ENCODE data around the gene TSPAN33.

The TSPAN33 gene

DNA sequence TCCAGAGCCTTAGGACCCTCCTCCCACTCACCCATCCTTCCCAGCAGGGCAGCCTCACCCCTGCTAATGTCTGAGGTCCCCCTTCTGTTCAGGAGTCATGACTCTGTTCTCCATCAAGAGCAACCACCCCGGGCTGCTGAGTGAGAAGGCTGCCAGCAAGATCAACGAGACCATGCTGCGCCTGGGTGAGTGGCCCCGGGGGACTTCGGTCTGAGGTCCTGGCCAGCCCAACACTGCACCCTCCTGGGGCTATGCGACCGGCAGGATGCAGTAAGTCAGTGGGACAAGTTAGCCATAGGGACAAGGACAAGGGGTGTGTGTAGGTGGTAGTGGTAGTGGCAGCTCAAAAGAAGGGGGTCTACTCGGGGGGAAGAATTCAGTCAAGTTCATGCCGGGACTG, 64.2 kb downstream of the TSPAN33 start:
- H3K27ac ChIP-seq = no peak overlapping the region
- TF ChIP-seq, protein P1, sequence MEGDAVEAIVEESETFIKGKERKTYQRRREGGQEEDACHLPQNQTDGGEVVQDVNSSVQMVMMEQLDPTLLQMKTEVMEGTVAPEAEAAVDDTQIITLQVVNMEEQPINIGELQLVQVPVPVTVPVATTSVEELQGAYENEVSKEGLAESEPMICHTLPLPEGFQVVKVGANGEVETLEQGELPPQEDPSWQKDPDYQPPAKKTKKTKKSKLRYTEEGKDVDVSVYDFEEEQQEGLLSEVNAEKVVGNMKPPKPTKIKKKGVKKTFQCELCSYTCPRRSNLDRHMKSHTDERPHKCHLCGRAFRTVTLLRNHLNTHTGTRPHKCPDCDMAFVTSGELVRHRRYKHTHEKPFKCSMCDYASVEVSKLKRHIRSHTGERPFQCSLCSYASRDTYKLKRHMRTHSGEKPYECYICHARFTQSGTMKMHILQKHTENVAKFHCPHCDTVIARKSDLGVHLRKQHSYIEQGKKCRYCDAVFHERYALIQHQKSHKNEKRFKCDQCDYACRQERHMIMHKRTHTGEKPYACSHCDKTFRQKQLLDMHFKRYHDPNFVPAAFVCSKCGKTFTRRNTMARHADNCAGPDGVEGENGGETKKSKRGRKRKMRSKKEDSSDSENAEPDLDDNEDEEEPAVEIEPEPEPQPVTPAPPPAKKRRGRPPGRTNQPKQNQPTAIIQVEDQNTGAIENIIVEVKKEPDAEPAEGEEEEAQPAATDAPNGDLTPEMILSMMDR (conservative IDR thresholded peaks at IDR 0.05; ENCODE audit: low read depth) = no peak
- DNase-seq (ENCODE audit: low spot score) = no peak
- ChIA-PET CTCF (interaction anchor here (1.4 kb wide), 1 partner anchor 45 kb away, joined by 9 read pairs; no protein-coding TSS in a partner anchor), POLR2A (ENCODE audit: low non-redundant PET) (no interaction called here)

DNA sequence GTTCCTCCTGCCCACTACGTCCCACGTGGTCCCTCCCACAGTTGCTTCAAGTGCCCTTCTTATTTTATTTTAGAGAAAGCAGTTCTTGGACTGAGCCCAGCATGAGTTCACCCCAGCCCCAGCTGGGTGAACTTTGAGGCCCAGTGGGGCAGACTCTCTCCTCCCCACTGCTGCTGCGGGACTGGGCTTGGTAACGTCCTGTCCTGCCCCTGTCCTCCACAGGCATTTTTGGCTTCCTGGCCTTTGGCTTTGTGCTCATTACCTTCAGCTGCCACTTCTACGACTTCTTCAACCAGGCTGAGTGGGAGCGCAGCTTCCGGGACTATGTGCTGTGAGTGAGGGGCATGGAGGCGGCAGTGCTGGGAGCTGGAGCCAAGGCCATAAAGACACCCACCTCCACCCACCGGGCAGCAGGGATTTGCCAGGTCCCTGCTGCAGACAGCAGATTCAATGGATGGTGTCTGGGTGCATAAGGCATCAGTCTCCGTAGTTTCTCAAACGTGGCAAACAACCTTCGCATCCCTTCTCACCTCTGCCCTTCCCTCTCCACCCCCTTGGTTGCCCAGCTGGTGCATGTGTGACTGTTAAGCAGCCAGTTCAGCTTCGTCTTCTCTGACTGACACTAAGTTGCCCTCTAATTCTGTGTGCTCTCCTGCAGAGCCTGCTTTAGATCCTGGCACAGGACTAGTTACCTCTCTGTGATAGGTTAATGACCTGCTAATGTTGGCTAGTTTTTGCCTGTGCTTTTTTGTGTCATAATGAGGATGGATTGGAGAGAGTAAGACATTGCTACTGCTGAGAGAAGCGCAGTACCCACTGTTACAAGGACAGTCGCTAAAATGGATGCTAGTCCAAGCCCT, 64.8 kb downstream of the TSPAN33 start:
- POLR2A ChIA-PET (ENCODE audit: low non-redundant PET) = no interaction called here
- no peak for DNase-seq (ENCODE audit: low spot score)
- no peak overlapping the region for H3K27ac ChIP-seq
- CTCF ChIA-PET = interaction anchor here (0.5 to 2.4 kb wide), 7 partner anchors 9 to 768 kb away, joined by 3 to 12 read pairs (median 4); no protein-coding TSS in a partner anchor
- TF ChIP-seq, protein P1 (conservative IDR thresholded peaks at IDR 0.05; ENCODE audit: low read depth) = no peak

DNA sequence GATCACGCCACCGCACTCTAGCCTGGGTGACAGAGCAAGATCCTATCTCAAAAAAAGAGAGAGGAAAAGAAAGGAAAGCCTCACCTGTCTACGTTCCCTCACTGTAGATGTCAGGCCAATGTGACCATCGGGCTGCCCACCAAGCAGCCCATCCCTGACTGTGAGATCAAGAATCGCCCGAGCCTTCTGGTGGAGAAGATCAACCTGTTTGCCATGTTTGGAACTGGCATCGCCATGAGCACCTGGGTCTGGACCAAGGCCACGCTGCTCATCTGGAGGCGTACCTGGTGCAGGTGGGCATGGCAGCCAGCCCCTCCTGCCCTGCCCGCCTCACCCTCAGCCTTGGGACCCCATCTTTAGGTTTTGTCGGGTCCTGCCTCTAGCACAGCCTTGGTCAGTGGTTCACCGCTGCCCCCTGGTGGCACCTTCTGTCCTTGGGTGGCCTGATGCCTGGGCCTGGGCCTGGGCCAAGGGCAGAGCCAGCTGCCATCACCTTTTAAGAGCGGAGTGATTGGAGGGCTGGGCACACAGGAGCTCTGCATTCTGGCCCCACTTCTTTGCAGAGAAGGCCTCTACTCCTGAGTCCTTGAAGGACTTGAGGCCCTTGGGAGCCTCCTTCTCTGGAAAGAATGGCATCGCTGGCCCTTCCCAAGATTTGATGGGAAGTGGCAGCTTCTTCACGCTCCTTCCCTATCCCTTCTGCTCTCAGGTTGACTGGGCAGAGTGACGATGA, 65.9 kb downstream of the TSPAN33 start:
- DNase-seq (ENCODE audit: low spot score) = peak; percentile 50
- TF ChIP-seq, protein P1 (conservative IDR thresholded peaks at IDR 0.05; ENCODE audit: low read depth) = peak; percentile 88
- no peak overlapping the region for H3K27ac ChIP-seq
- CTCF ChIA-PET = interaction anchor here (0.5 to 2.5 kb wide), 6 partner anchors 8 to 770 kb away, joined by 3 to 18 read pairs (median 4); no protein-coding TSS in a partner anchor
- POLR2A ChIA-PET (ENCODE audit: low non-redundant PET) = no interaction called here

DNA sequence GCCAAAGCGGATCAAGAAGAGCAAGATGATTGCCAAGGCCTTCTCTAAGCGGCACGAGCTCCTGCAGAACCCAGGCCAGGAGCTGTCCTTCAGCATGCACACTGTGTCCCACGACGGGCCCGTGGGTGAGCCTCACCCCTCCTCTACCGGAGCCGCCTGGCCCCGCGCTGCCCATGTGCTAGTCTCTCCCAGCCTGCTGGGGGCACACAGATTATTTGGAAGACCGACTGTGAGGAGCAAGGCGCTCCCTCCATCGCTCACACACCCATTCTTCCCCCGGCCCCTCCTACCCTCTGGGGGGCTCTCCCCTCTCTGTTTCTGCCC, 66.4 kb downstream of the TSPAN33 start:
- no peak overlapping the region for H3K27ac ChIP-seq
- CTCF ChIA-PET = interaction anchor here (0.5 to 2.5 kb wide), 4 partner anchors 39 to 119 kb away, joined by 3 to 18 read pairs (median 8); no protein-coding TSS in a partner anchor
- no peak for DNase-seq (ENCODE audit: low spot score)
- POLR2A ChIA-PET (ENCODE audit: low non-redundant PET) = no interaction called here
- TF ChIP-seq, protein P1 (conservative IDR thresholded peaks at IDR 0.05; ENCODE audit: low read depth) = no peak

DNA sequence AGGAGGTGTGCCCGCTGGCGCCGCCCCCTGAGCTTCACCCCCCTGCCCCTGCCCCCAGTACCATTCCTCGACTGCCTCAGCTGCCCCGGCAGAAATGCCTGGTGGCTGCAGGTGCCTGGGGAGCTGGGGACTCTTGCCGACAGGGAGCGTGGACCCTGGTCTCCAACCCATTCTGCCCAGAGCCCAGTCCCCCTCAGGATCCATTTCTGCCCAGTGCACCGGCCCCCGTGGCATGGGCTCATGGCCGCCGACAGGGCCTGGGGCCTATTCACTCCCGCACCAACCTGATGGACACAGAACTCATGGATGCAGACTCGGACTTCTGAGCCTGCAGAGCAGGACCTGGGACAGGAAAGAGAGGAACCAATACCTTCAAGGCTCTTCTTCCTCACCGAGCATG, 67.6 kb downstream of the TSPAN33 start:
- no peak for DNase-seq (ENCODE audit: low spot score)
- TF ChIP-seq, protein P1 (conservative IDR thresholded peaks at IDR 0.05; ENCODE audit: low read depth) = no peak
- no peak overlapping the region for H3K27ac ChIP-seq
- CTCF ChIA-PET = interaction anchor here (0.6 to 2.5 kb wide), 2 partner anchors 48 to 86 kb away, joined by 3 to 18 read pairs; no protein-coding TSS in a partner anchor
- POLR2A ChIA-PET (ENCODE audit: low non-redundant PET) = no interaction called here

DNA sequence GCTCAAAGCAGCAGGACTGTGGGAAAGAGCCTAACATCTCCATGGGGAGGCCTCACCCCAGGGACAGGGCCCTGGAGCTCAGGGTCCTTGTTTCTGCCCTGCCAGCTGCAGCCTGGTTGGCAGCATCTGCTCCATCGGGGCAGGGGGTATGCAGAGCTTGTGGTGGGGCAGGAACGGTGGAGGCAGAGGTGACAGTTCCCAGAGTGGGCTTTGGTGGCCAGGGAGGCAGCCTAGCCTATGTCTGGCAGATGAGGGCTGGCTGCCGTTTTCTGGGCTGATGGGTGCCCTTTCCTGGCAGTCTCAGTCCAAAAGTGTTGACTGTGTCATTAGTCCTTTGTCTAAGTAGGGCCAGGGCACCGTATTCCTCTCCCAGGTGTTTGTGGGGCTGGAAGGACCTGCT, 68.1 kb downstream of the TSPAN33 start:
- CTCF ChIA-PET = interaction anchor here (0.6 to 2.5 kb wide), 4 partner anchors 49 to 391 kb away, joined by 3 to 18 read pairs (median 3); no protein-coding TSS in a partner anchor
- DNase-seq (ENCODE audit: low spot score) = no peak
- TF ChIP-seq, protein P1 (conservative IDR thresholded peaks at IDR 0.05; ENCODE audit: low read depth) = no peak
- H3K27ac ChIP-seq = no peak overlapping the region
- POLR2A ChIA-PET (ENCODE audit: low non-redundant PET) = no interaction called here
